HG02970 (cell line): ENCODE results near the gene ATPAF2.

Source experiments
- ATAC-seq: cut with Tn5 transposase; IDR thresholded peaks from one replicate; pipeline ENCODE4 v1.9.1; 2021; ENCODE audit warnings: mild to moderate bottlenecking, moderate library complexity, moderate number of reproducible peaks; ENCODE audit not compliant: unreplicated experiment, low FRiP score

ATPAF2 gene

GRCh38 chr17:17988427-17988945 is 50.5 kb downstream of the ATPAF2 start:
- ATAC-seq = no peak

DNA sequence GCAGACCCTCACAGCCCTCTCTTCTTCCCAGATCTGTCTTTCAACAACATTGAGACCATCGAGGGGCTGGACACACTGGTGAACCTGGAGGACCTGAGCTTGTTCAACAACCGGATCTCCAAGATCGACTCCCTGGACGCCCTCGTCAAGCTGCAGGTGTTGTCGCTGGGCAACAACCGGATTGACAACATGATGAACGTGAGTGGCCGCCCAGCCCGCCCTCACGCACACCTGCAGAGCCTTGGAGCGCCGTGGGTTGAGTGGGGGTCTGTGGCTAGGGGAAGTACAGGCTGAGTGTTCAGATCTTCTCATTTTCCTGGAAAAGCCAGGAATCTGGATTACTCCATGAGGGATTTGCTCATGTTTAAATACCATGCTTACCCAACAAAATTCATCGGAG is 51.1 kb downstream of the ATPAF2 start:
- ATAC-seq = no peak

GRCh38 chr17:17987187-17987896 is 51.6 kb downstream of the ATPAF2 start:
- ATAC-seq = no peak

DNA sequence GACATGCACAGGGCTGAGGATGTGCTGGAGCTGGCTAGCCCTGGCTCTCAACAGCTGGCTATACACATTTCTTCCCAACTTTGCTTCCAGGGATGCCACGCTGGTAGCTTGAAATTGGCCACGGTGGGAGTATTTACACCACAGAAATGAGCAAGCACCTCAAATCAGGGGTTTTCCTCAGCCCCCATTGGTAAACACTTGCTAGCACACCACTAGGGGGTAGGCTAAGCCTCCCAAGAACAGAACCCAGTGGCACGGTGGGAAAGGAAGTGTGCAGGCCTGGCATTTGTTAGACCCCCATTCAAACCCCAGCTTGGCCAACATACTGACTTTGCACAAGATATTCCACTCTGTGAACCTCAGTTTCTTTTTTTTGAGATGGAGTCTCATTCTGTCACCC is 53.4 kb downstream of the ATPAF2 start:
- ATAC-seq = no peak

DNA sequence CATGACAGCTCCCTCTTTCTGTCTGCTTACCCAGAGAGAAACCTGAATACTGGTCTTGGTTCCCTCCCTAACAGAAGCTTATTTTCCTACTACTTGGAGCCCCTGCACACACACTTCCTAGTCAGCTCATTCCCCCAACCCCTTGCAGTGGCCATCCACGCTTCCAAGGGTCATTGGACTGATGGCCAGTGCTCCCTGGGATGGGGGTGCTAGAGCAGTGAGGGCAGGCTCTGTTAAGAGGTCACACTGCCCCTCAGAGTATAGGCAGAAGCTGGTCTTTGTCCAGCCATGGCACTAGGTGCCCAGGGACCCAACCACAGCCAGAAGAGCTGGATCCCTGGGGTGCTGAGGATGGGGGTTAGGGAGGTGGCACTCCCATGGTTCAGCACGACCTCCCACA is 53.8 kb downstream of the ATPAF2 start:
- no peak for ATAC-seq

DNA sequence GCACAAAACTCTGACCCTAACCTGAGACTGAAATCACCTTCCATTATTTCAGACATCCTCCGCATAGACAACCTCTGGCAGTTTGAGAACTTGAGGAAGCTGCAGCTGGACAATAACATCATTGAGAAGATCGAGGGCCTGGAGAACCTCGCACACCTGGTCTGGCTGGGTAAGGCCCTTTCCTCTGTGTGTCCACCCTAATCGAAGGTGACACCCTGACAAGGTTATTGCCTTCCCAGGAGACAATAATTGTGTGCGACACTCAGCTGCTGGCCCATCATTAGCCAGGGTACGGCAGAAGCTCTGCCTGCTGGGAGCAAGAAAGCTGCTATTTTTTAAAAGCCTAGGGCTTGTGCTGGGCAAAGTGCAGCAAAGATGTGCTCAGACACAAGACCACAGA is 55.2 kb downstream of the ATPAF2 start:
- no peak for ATAC-seq

DNA sequence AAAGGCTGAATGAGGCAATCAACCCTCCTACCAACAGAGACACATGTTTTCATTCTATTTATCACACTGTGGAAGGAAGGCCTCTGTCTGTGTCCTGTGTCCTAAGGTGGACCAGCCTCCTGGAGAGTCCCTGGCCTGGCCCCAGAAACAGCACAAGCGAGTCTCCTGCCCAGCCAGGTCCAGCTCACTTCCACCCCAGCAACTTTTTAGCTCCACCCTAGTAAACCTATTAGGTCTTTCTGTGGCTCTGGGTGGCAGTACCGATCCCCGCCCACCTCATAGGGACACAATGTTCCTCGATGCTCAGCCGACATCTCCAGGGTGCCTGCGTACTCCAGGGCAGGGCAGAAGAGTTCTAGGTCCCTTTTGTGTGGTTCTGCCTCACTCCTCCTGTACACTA is 55.6 kb downstream of the ATPAF2 start:
- no peak for ATAC-seq

- no peak for ATAC-seq
These were observed 56.2 kb downstream of the ATPAF2 start for GRCh38 chr17:17982801-17983200.

DNA sequence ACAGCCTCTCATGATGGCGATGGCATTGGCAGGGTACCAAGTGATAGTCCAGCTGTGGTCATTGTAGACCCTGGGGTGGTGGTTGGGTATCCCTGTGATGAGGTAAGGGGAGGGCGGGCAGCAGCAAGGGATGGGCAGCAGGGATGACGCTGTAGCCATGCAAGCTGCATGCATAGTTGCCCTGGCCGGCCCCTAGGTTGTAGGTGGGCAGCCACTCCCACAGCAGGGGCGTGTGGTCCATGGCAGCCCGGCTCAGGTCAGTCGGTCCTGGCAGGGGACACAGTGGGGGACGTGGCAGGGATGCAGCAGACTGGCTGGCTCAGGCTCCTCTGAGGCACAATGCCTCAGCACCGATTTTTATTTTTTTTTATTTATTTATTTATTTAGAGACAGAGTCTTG is 57.6 kb downstream of the ATPAF2 start:
- ATAC-seq = no peak

DNA sequence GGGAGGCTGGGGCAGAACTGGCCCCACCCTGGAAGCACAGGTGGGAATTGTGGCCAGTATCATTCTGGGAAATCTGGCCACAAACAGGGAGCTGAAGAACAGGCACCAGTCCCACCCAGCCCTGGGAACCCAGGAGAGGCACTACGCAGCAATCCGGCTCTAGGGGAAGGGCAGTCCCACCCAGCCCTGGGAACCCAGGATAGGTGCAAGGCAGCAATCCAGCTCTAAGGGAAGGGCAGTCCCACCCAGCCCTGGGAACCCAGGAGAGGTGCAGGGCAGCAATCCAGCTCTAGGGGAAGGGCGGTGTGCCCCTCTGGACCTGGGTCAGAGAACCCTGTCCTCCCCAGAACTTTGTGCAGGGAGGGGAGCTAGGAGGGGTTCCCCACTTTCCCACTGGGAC is 59.2 kb downstream of the ATPAF2 start:
- no peak for ATAC-seq

GRCh38 chr17:17978481-17979424 is 60.2 kb downstream of the ATPAF2 start:
- no peak for ATAC-seq

GRCh38 chr17:17976931-17977570 is 61.9 kb downstream of the ATPAF2 start:
- ATAC-seq = no peak

DNA sequence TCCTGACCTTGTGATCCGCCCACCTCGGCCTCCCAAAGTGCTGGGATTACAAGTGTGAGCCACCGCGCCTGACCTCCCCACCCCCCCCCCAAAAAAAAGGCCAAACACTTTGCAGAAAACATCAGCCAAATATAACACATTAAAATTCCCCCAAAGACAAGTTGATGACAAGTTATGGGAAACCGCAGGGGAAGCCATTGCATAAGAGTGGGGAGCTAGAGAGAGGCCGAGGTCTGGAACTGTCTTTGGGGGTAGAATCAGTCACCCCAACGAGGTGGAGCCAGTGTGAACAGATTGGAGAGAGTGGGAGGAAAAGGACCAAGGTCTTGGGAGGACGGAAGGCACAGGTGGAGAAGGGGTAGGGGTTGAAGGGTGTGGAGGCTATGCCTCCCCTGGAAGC is 63.5 kb downstream of the ATPAF2 start:
- ATAC-seq = no peak

- no peak for ATAC-seq
These were observed 66.1 kb downstream of the ATPAF2 start for GRCh38 chr17:17972952-17973254.

DNA sequence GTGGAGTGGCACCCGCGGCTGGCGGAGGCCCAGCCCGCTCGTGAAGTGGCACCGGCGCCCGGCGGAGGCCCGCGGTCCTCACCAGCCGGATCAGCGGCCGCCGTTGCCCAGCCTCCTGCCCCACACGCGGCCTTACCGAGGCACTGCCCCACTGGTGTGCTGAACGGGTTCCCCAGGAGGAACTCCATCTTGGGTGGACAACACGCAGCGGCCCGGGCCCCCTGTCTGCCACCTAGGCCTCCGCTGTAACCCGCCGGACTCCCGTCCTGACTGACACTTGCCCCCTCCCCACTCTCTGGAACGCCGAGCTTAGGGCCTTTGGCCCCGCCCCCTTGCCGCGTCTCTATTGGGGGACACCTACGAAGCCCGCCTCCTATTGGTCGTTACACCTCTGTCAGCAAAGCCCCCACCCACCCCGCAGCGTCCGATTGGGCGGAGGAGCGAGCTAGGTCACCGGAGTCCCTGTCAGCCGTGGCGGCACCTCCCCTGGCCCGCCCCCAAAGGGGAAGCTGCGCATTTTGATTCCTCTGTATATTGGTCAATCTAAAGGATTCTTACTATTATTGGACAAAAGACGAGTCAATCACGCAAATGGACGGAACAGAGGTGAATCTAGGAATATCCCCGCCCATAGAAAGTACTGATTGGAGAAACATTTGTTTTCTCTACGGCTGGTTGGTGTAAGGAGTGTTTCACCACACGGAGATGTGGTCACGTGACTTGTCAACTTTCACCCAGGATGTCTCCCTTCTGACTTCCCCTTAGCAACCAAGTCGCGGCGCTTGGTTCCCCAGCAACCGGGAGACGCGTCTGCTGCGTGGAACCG is 66.6 kb downstream of the ATPAF2 start, which contains the start of the genes DRC3 and TOM1L2:
Gene DRC3, plus strand, starts transcription at position 737 of the 826 bp plus-strand sequence. CDS start 4,737 bp downstream, outside the sequence.
Gene TOM1L2, minus strand, starts transcription at position 275 of the 826 bp plus-strand sequence. Its CDS starts 87 bp downstream, at position 188.
- ATAC-seq = peak; percentile 92

DNA sequence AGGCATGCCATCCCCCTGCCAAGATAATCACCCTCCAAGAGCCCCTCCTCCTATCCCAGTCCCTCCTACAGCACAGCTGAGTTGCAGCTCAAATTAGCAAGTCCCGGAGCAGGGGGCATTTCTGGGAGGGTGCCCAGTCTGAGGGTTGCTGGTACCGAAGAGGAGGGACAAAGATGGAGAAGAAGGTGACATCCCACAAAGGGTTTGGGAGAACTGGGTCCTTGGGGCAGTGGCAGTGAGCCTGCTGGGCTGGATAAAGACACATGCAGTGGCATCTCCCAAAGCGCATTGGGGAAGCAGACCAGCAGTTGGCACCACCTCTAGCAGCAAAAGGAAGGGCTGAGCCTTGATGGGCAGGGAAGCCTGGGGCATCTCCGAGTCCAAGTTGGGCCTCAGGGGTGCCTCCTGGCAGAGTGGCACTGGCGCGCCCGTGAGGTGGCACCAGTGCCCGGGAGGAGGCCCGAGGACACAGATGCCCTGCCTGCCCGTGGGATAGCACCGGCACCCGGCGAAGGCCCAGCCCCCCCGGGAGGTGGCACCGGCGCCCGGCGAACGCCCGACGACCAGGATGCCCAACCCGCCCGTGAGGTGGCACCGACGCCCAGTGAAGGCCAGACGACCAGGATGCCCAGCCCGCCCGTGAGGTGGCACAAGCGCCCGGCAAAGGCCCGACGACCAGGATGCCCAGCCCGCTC is 67.4 kb downstream of the ATPAF2 start:
- ATAC-seq = no peak

DNA sequence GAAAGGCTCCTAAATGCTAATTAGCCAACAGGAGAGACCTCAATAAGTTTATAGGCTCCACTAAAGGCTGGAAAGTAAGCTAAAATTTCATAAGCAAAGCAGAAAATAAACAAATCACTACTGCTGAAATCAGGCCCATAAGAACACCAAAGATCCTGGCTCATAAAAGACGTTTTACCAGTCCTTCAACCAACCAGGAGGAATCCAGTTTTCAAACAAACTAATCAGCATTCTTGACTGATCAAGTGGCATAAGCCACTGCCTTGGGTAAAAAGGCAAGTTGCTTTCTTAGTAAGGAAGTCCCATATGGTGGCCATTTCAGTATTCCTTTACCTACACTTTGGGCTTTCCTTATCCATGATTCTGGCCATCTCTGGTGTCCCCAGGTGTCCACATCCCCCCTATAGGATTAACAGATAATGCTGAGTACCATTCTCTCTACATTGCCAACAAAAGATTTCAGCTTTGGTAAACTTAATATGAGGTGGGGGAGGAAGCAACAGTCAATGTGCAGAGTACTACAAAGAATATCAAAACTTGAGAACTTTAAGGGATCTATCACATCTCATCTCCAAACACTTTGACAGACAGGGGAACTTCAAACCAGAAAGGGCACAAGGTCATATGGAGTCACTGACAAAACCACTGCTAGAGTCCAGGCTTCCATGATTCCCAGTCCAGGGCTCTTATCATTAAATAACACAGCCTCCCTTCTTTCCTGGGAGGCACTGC is 68.1 kb downstream of the ATPAF2 start:
- no peak for ATAC-seq
